ENCODE data around the gene FOXK2.
A peak's percentile ranks its signal among the peaks of the same experiment; 100 is the strongest.
"Not testable (repeated sequence)": the region's sequence is repeated elsewhere in the genome, so short reads cannot be mapped to it uniquely, and the experiment has no call there.

Gene FOXK2

GRCh38 chr17:82536512-82537201 is 17.1 kb downstream of the FOXK2 start:
- DNase-seq = peak in 1 of 2 experiments; percentile 64

GRCh38 chr17:82537228-82537627 is 17.7 kb downstream of the FOXK2 start:
- not testable (repeated sequence) for DNase-seq

- DNase-seq = not testable (repeated sequence)
Observed at GRCh38 chr17:82539076-82539475, 19.5 kb downstream of the FOXK2 start.

- no peak for DNase-seq
Observed at GRCh38 chr17:82542439-82542838, 22.9 kb downstream of the FOXK2 start.

- no peak for DNase-seq
Observed at GRCh38 chr17:82544431-82545070, 25.0 kb downstream of the FOXK2 start.

- no peak for DNase-seq
Observed at GRCh38 chr17:82545071-82545462, 25.5 kb downstream of the FOXK2 start.

- no peak for DNase-seq
Observed at GRCh38 chr17:82547981-82548380, 28.4 kb downstream of the FOXK2 start.

GRCh38 chr17:82548681-82549303 is 29.3 kb downstream of the FOXK2 start:
- no peak for DNase-seq

- DNase-seq = peak in 1 of 2 experiments; percentile 52
Observed at GRCh38 chr17:82551779-82552457, 32.4 kb downstream of the FOXK2 start.

- DNase-seq = no peak
Observed at GRCh38 chr17:82552580-82552979, 33.0 kb downstream of the FOXK2 start.

- DNase-seq = no peak
Observed at GRCh38 chr17:82553210-82553930, 33.8 kb downstream of the FOXK2 start.

GRCh38 chr17:82557510-82557909 is 38.0 kb downstream of the FOXK2 start:
- DNase-seq = not testable (repeated sequence)

GRCh38 chr17:82559566-82560251 is 40.2 kb downstream of the FOXK2 start:
- DNase-seq = no peak

- DNase-seq = no peak
Observed at GRCh38 chr17:82560252-82560642, 40.7 kb downstream of the FOXK2 start.

GRCh38 chr17:82560802-82561428 is 41.4 kb downstream of the FOXK2 start:
- no peak for DNase-seq

GRCh38 chr17:82561429-82562035 is 42.0 kb downstream of the FOXK2 start:
- DNase-seq = no peak

- not testable (repeated sequence) for DNase-seq
Observed at GRCh38 chr17:82562718-82563220, 43.2 kb downstream of the FOXK2 start.

- DNase-seq = no peak
Observed at GRCh38 chr17:82563318-82563717, 43.8 kb downstream of the FOXK2 start.

- DNase-seq = not testable (repeated sequence)
Observed at GRCh38 chr17:82563745-82564144, 44.2 kb downstream of the FOXK2 start.

- DNase-seq = no peak
Observed at GRCh38 chr17:82564241-82564640, 44.7 kb downstream of the FOXK2 start.

- DNase-seq = no peak
Observed at GRCh38 chr17:82565551-82565950, 46.0 kb downstream of the FOXK2 start.
